K562 (cell line): ENCODE measurements around the gene PTPRM. TPM values are rescaled to one million over a fixed set of nuclear protein-coding genes. Genes with fewer than 3 reads are reported as not detected.

ENCODE experiments used
- ATAC-seq: fragments of 200-7000 bp; cut with Tn5 transposase; 3 replicates; pipeline ENCODE4 v1.9.1; 2020; ENCODE audit warnings: moderate library complexity
- BruUV-seq: library from RNA; stranded (reverse); fragments of 400-500 nt; replicated peaks from 2 replicates; lab custom pipeline; 2021; lab: Mats Ljungman, UMichigan
- CTCF ChIA-PET: fragments of 300-600 bp; formaldehyde crosslinking; extraction: SDS; loops from one replicate; lab custom pipeline; 2021; ENCODE audit warnings: low intra/inter-chr PET ratio; lab: Yijun Ruan, JAX
- POLR2A ChIA-PET: fragments of 300-600, 350-650 bp; sonication (Branson Sonifier 250); formaldehyde crosslinking; extraction: SDS; loops from one replicate; lab custom pipeline; 2021; ENCODE audit warnings: antibody characterized with exemption, inconsistent platforms; lab: Yijun Ruan, JAX
- DNase-seq, 4 experiments: peaks; one replicate each; pipeline versions ENCODE4 v3.0.0 to v3.0.0-alpha.2; 2011 to 2018; ENCODE audit warnings: low spot score in 3 of 4, mixed read lengths in 3 of 4; ENCODE audit errors: extremely low read depth in 1 of 4
- FAIRE-seq: peaks from 2 replicates; lab custom pipeline; 2011; peaks lifted over from hg19 to GRCh38; lab: Jason Lieb, UNC
- H2AFZ ChIP-seq: 2 replicates; pipeline ENCODE4 v1.6.0; 2011; ENCODE audit warnings: low read depth, low read length, control low read depth, inconsistent platforms
- H3K27ac ChIP-seq: fragments of 200-600 bp; 3 replicates; pipeline ENCODE4 v1.8.0; 2011; ENCODE audit warnings: low read depth, mild to moderate bottlenecking, control low read depth, inconsistent platforms, low read length, moderate library complexity, mixed read lengths; ENCODE audit errors: extremely low read depth
- H3K27me3 ChIP-seq, 2 experiments: fragments of 300-600 bp in 1 of 2; 2 replicates in 1 of 2; 3 replicates in 1 of 2; pipeline versions ENCODE4 v1.6.0 to v1.8.0; 2011; ENCODE audit warnings: inconsistent platforms in 2 of 2, low read length in 2 of 2, mild to moderate bottlenecking in 1 of 2, mixed read lengths in 1 of 2, moderate library complexity in 1 of 2; ENCODE audit not compliant: control insufficient read depth in 2 of 2, insufficient read depth in 2 of 2
- H3K36me3 ChIP-seq: fragments of 300-600 bp; 3 replicates; pipeline ENCODE4 v1.8.0; 2011; ENCODE audit warnings: mild to moderate bottlenecking, low read length, inconsistent platforms; ENCODE audit not compliant: control insufficient read depth, insufficient read depth
- H3K4me1 ChIP-seq, 2 experiments: fragments of 200-600 bp in 1 of 2; replicated peaks in 1 of 2; 2 replicates in 1 of 2; 3 replicates in 1 of 2; pipeline versions ENCODE4 v1.5.1 to v1.8.0; 2011; ENCODE audit warnings: inconsistent platforms in 2 of 2, low read length in 2 of 2, mild to moderate bottlenecking in 1 of 2, mixed read lengths in 1 of 2, moderate library complexity in 1 of 2; ENCODE audit not compliant: control insufficient read depth in 2 of 2, insufficient read depth in 2 of 2
- H3K4me2 ChIP-seq: 2 replicates; pipeline ENCODE4 v1.6.1; 2011; ENCODE audit warnings: low read length, control low read depth, inconsistent platforms, mixed read lengths; ENCODE audit not compliant: insufficient read depth
- H3K4me3 ChIP-seq: fragments of 200-600 bp; sonication (generic), shearing (Covaris generic); 2 replicates; pipeline ENCODE4 v1.5.1; 2016; ENCODE audit warnings: control low read depth, inconsistent platforms
- H3K79me2 ChIP-seq: fragments of 200-600 bp; 3 replicates; pipeline ENCODE4 v1.8.0; 2011; ENCODE audit warnings: low read length, inconsistent platforms; ENCODE audit not compliant: control insufficient read depth, insufficient read depth
- H3K9ac ChIP-seq, 2 experiments: 2 replicates each; pipeline versions ENCODE4 v1.6.0 to v1.6.1; 2011; ENCODE audit warnings: low read depth in 2 of 2, low read length in 2 of 2, control low read depth in 1 of 2, inconsistent platforms in 1 of 2, mild to moderate bottlenecking in 1 of 2, mixed read lengths in 1 of 2; ENCODE audit not compliant: insufficient read depth in 1 of 2
- H3K9me1 ChIP-seq: one replicate; pipeline ENCODE4 v1.6.0; 2011; ENCODE audit warnings: inconsistent platforms, mild to moderate bottlenecking, low read length, moderate library complexity; ENCODE audit not compliant: control insufficient read depth, insufficient read depth
- H3K9me3 ChIP-seq: replicated peaks from 2 replicates; pipeline ENCODE4 v1.5.1; 2011; ENCODE audit warnings: low read depth, low read length, inconsistent platforms; ENCODE audit not compliant: control insufficient read depth, insufficient read depth
- H4K20me1 ChIP-seq: replicated peaks from 2 replicates; pipeline ENCODE4 v1.6.1; 2011; ENCODE audit warnings: low read length, inconsistent platforms, mixed read lengths; ENCODE audit not compliant: control insufficient read depth, insufficient read depth
- BRD9 ChIP-seq: fragments of 450-650 bp; IDR thresholded peaks from 2 replicates; pipeline ENCODE4 v1.6.1; 2018; ENCODE audit warnings: low read depth; ENCODE audit not compliant: partially characterized antibody
- CBX5 ChIP-seq: IDR thresholded peaks from 2 replicates; pipeline ENCODE4 v1.6.1; 2014; ENCODE audit warnings: low read depth, borderline replicate concordance
- ESRRA ChIP-seq: fragments of 450-650 bp; IDR thresholded peaks from 2 replicates; pipeline ENCODE4 v1.6.1; 2014; ENCODE audit warnings: low read depth, mild to moderate bottlenecking, moderate library complexity, borderline replicate concordance
- NKRF ChIP-seq: fragments of 450-650 bp; IDR thresholded peaks from 2 replicates; pipeline ENCODE4 v1.6.1; 2016; ENCODE audit warnings: borderline replicate concordance
- PHF20 ChIP-seq: fragments of 450-650 bp; IDR thresholded peaks from 2 replicates; pipeline ENCODE4 v1.6.1; 2018; ENCODE audit not compliant: partially characterized antibody
- THAP12 ChIP-seq: fragments of 250-450 bp; sonication (Bioruptor Pico); IDR thresholded peaks from 2 replicates; pipeline ENCODE4 v1.9.0; 2021; ENCODE audit warnings: mild to moderate bottlenecking, inconsistent platforms
- ZBTB9 ChIP-seq: fragments of 450-650 bp; formaldehyde crosslinking; IDR thresholded peaks from 2 replicates; pipeline ENCODE4 v1.4.0; 2020; ENCODE audit warnings: mild to moderate bottlenecking, moderate library complexity
- ZFP91 ChIP-seq: sonication (generic); formaldehyde crosslinking; IDR thresholded peaks from 2 replicates; pipeline ENCODE4 v1.8.0; 2022; ENCODE audit warnings: mild to moderate bottlenecking, missing genetic modification reagents
- ZKSCAN8 ChIP-seq: fragments of 200-800 bp; sonication (Bioruptor generic); IDR thresholded peaks from 2 replicates; pipeline ENCODE4 v1.6.1; 2016; ENCODE audit warnings: missing genetic modification characterization, missing compliant biosample characterization
- ZNF197 ChIP-seq: fragments of 200-800 bp; sonication (Bioruptor generic); IDR thresholded peaks from 2 replicates; pipeline ENCODE4 v1.6.1; 2016; ENCODE audit warnings: low read depth, missing genetic modification characterization, missing compliant biosample characterization
- ZNF655 ChIP-seq: fragments of 250-450 bp; sonication (Bioruptor Pico); IDR thresholded peaks from 2 replicates; pipeline ENCODE4 v1.5.0; 2021
- ZNF75A ChIP-seq: fragments of 450-650 bp; formaldehyde crosslinking; IDR thresholded peaks from 2 replicates; pipeline ENCODE4 v1.4.0; 2020; ENCODE audit warnings: mild to moderate bottlenecking
- in situ Hi-C: fragments of 300-500 bp; cut with MboI; formaldehyde crosslinking; loops from 4 replicates; pipeline ENCODE4 v1.15.0; 2018; ENCODE audit warnings: inconsistent platforms, mixed read lengths
- intact Hi-C: fragments of 100-400 bp; cut with micrococcal nuclease; formaldehyde crosslinking; loops from 2 replicates; pipeline ENCODE4 v1.14.2; 2022
- polyA plus RNA-seq, 8 experiments: library from polyadenylated mRNA; depleted of rRNA in 4 of 8; stranded (reverse) in 5 of 8; unstranded in 3 of 8; fragments of >200 nt; fragmentation: Nextera tagmentation in 2 of 8; fragmentation: Illumina TruSeq in 1 of 8; extraction: Ambion mirVana in 2 of 8; extraction: Trizol in 1 of 8; gene quantifications; 2 replicates each; pipeline versions ENCODE4 v1.2.1 to v1.2.3, GENCODE V29; 2011 to 2014; ENCODE audit warnings: inconsistent platforms in 1 of 8, missing spikeins in 1 of 8
- total RNA-seq, 7 experiments: library from RNA; depleted of rRNA in 6 of 7; stranded (reverse); fragments of >200 nt in 6 of 7; fragmentation: Illumina TruSeq in 2 of 7; extraction: Trizol in 2 of 7; gene quantifications; 2 replicates each; pipeline versions ENCODE4 v1.2.1 to v1.2.3, GENCODE V29; 2011 to 2021; ENCODE audit warnings: low replicate concordance in 1 of 7

PTPRM gene
- total and polyA plus RNA-seq, 9 of the 15 experiments (the other 6 are each of a cell fraction or from before 2014, with no cell fraction given), result 0.03 to 0.16 (median 0.08) TPM; not detected in 3

GRCh38 chr18:8040021-8040420 lies 472.9 kb downstream of the PTPRM start:
- Histone ChIP-seq H3K4me2 (no peak overlapping the region), H3K27me3 (no peaks in the 10 kb centered on the region), H3K9me1 (no peaks in the 10 kb centered on the region), H3K9me3 (no peaks in the 10 kb centered on the region), H3K27ac (no peak overlapping the region), H3K79me2 (no peaks in the 10 kb centered on the region), H2AFZ (no peak overlapping the region), H3K4me1 (no peaks in the 10 kb centered on the region), H3K36me3 (no peaks in the 10 kb centered on the region), H3K4me3 (no peak overlapping the region), H4K20me1 (no peaks in the 10 kb centered on the region), H3K9ac (no peak overlapping the region)
- no peak for ATAC-seq
- ChIA-PET CTCF (no interaction called here), POLR2A (no interaction called here)
- BruUV-seq, result no TSS peak
- intact Hi-C loops, result no loop called here
- no peak for DNase-seq
- in situ Hi-C loops, result no loop called here
- no peak for TF ChIP-seq ZNF75A (CRISPR knock-in tag)
- no peak for TF ChIP-seq ESRRA
- TF ChIP-seq PHF20, result no peak
- TF ChIP-seq ZNF197 (CRISPR knock-in tag), result no peak
- TF ChIP-seq ZKSCAN8, result no peak
- TF ChIP-seq BRD9, result no peak
- no peak for TF ChIP-seq ZFP91 (CRISPR knock-in tag)
- no peak for TF ChIP-seq THAP12 (CRISPR knock-in tag)
- no peak for TF ChIP-seq NKRF
- no peak for TF ChIP-seq CBX5
- TF ChIP-seq ZBTB9 (CRISPR knock-in tag), result no peak
- no peak for TF ChIP-seq ZNF655 (CRISPR knock-in tag)
- no peak for FAIRE-seq
